ENCODE results near the gene CDH23. TPM values are rescaled to one million over a fixed set of nuclear protein-coding genes. Genes with fewer than 3 reads are reported as not detected.

The CDH23 gene
- total RNA-seq, 2 donors from 2014 or later: 28.5 to 58.7 TPM

- Histone ChIP-seq H3K27me3 (no peaks in the 10 kb centered on the region), H3K4me1 (peaks cover 17% of the 10 kb centered on the region), H3K27ac (peak overlapping the region; percentile 48 to 81 (median 62)), H3K9me3 (no peaks in the 10 kb centered on the region), H3K36me3 (replicated peaks in 1 of 2; ENCODE audit: insufficient read depth in 1 of 2, low read depth in 2 of 2) (no peaks in the 10 kb centered on the region), H3K4me3 (no peak overlapping the region)
- ATAC-seq (peak; percentile 66), DNase-seq (peak; percentile 37 to 67 (median 56))
- TF ChIP-seq POLR2A (IDR thresholded peaks at IDR 0.05) (peak in 1 of 3 donors; percentile 47), CTCF (IDR thresholded peaks at IDR 0.05) (peak in 1 of 7 experiments; percentile 15)
- intact Hi-C loops (cut with DNase I): no loop called here
- 43 to 57% methylated on average over 12 of the region's 12 CpGs for WGBS, 2 donors
Measured at GRCh38 chr10:71713135-71714030, 316.7 kb downstream of the CDH23 start.

- Histone ChIP-seq H3K9me3 (no peaks in the 10 kb centered on the region), H3K4me1 (peaks cover 17% of the 10 kb centered on the region), H3K27ac (peak overlapping the region in 3 of 4 donors; percentile 59 to 81 (median 64)), H3K36me3 (replicated peaks in 1 of 2; ENCODE audit: insufficient read depth in 1 of 2, low read depth in 2 of 2) (no peaks in the 10 kb centered on the region), H3K27me3 (no peaks in the 10 kb centered on the region), H3K4me3 (no peak overlapping the region)
- intact Hi-C loops (cut with DNase I): no loop called here
- TF ChIP-seq POLR2A (IDR thresholded peaks at IDR 0.05): no peak
- TF ChIP-seq CTCF (IDR thresholded peaks at IDR 0.05): no peak
- ATAC-seq (no peak), DNase-seq (no peak)
- WGBS, 2 donors: 61 to 81% methylated on average over 4 of the region's 4 CpGs
Measured at GRCh38 chr10:71714031-71714410, 317.3 kb downstream of the CDH23 start.

- WGBS, 2 donors: 63 to 71% methylated on average over 4 to 5 of the region's 5 CpGs
- peak overlapping the region in 3 of 4 donors; percentile 59 to 81 (median 64) for H3K27ac ChIP-seq
- H3K4me3 ChIP-seq: no peak overlapping the region
- no peak for TF ChIP-seq POLR2A (IDR thresholded peaks at IDR 0.05)
- TF ChIP-seq CTCF (IDR thresholded peaks at IDR 0.05): no peak
- peaks cover 17% of the 10 kb centered on the region for H3K4me1 ChIP-seq
- H3K9me3 ChIP-seq: no peaks in the 10 kb centered on the region
- no peaks in the 10 kb centered on the region for H3K36me3 ChIP-seq (replicated peaks in 1 of 2; ENCODE audit: insufficient read depth in 1 of 2, low read depth in 2 of 2)
- H3K27me3 ChIP-seq: no peaks in the 10 kb centered on the region
- intact Hi-C loops (cut with DNase I): no loop called here
- DNase-seq (no peak), ATAC-seq (no peak)
Measured at GRCh38 chr10:71714592-71714991, 317.9 kb downstream of the CDH23 start.

GRCh38 chr10:71715026-71715425 is 318.3 kb downstream of the CDH23 start:
- intact Hi-C loops (cut with DNase I): no loop called here
- TF ChIP-seq POLR2A (IDR thresholded peaks at IDR 0.05) (no peak), CTCF (IDR thresholded peaks at IDR 0.05) (no peak)
- H3K4me3 ChIP-seq: no peak overlapping the region
- no peaks in the 10 kb centered on the region for H3K27me3 ChIP-seq
- no peaks in the 10 kb centered on the region for H3K9me3 ChIP-seq
- H3K27ac ChIP-seq: peak overlapping the region in 1 of 4 donors; percentile 64
- peaks cover 17% of the 10 kb centered on the region for H3K4me1 ChIP-seq
- ATAC-seq (no peak), DNase-seq (no peak)
- H3K36me3 ChIP-seq (replicated peaks in 1 of 2; ENCODE audit: insufficient read depth in 1 of 2, low read depth in 2 of 2): no peaks in the 10 kb centered on the region
- 55 to 67% methylated on average over 1 to 7 of the region's 8 CpGs for WGBS, 2 donors
